H9 (cell line): ENCODE data around the gene KLK13. TPM values are rescaled to one million over a fixed set of nuclear protein-coding genes. Genes with fewer than 3 reads are reported as not detected.

ENCODE experiments used
- DNase-seq: peaks from one replicate; pipeline ENCODE4 v3.0.0-alpha.2; 2017
- H2AFZ ChIP-seq: one replicate; pipeline ENCODE4 v1.6.1; 2013; ENCODE audit warnings: mild to moderate bottlenecking, low read length, control low read depth, moderate library complexity
- H2AK5ac ChIP-seq: 2 replicates; pipeline ENCODE4 v1.6.1; 2013; ENCODE audit warnings: low read length, control low read depth, mixed read lengths; ENCODE audit not compliant: insufficient read length
- H2BK120ac ChIP-seq: one replicate; pipeline ENCODE4 v1.6.1; 2013; ENCODE audit warnings: low read depth, mild to moderate bottlenecking, low read length, control low read depth, inconsistent platforms; ENCODE audit not compliant: poor library complexity, severe bottlenecking
- H2BK12ac ChIP-seq: 2 replicates; pipeline ENCODE4 v1.6.1; 2013; ENCODE audit warnings: low read length, control low read depth, mixed read lengths, low read depth; ENCODE audit not compliant: insufficient read length
- H2BK15ac ChIP-seq: 2 replicates; pipeline ENCODE4 v1.6.1; 2013; ENCODE audit warnings: low read depth, low read length, control low read depth
- H2BK20ac ChIP-seq: one replicate; pipeline ENCODE4 v1.6.1; 2013; ENCODE audit warnings: low read depth, mild to moderate bottlenecking, low read length, control low read depth, inconsistent platforms; ENCODE audit not compliant: poor library complexity, severe bottlenecking
- H2BK5ac ChIP-seq: 2 replicates; pipeline ENCODE4 v1.6.1; 2013; ENCODE audit warnings: low read length, control low read depth, mixed read lengths; ENCODE audit not compliant: insufficient read length
- H3K14ac ChIP-seq: 2 replicates; pipeline ENCODE4 v1.6.1; 2013; ENCODE audit warnings: low read length, control low read depth; ENCODE audit not compliant: insufficient read depth
- H3K18ac ChIP-seq: 2 replicates; pipeline ENCODE4 v1.6.1; 2013; ENCODE audit warnings: low read depth, mild to moderate bottlenecking, mixed read lengths, low read length, control low read depth; ENCODE audit not compliant: insufficient read length
- H3K23ac ChIP-seq: 2 replicates; pipeline ENCODE4 v1.6.1; 2013; ENCODE audit warnings: low read length, control low read depth, mixed read lengths, low read depth; ENCODE audit not compliant: insufficient read length
- H3K23me2 ChIP-seq: 2 replicates; pipeline ENCODE4 v1.6.1; 2013; ENCODE audit warnings: low read depth, mild to moderate bottlenecking, mixed read lengths, low read length, control low read depth; ENCODE audit not compliant: insufficient read length, poor library complexity, severe bottlenecking
- H3K27ac ChIP-seq: 2 replicates; pipeline ENCODE4 v1.5.1; 2013; ENCODE audit warnings: low read length, control low read depth, mixed read lengths, low read depth; ENCODE audit not compliant: insufficient read length
- H3K27me3 ChIP-seq: 2 replicates; pipeline ENCODE4 v1.6.1; 2013; ENCODE audit warnings: low read length, control low read depth, inconsistent platforms; ENCODE audit not compliant: insufficient read depth
- H3K4ac ChIP-seq: 2 replicates; pipeline ENCODE4 v1.6.1; 2013; ENCODE audit warnings: low read depth, mild to moderate bottlenecking, control low read depth, inconsistent platforms, low read length, moderate library complexity
- H3K4me1 ChIP-seq: 2 replicates; pipeline ENCODE4 v1.6.1; 2013; ENCODE audit warnings: low read length, control low read depth, inconsistent platforms; ENCODE audit not compliant: insufficient read depth
- H3K4me2 ChIP-seq: 2 replicates; pipeline ENCODE4 v1.6.1; 2013; ENCODE audit warnings: low read length, control low read depth, mixed read lengths; ENCODE audit not compliant: insufficient read length, insufficient read depth
- H3K56ac ChIP-seq: 2 replicates; pipeline ENCODE4 v1.6.1; 2013; ENCODE audit warnings: low read depth, mild to moderate bottlenecking, mixed read lengths, low read length, control low read depth; ENCODE audit not compliant: insufficient read length
- H3K79me1 ChIP-seq: 2 replicates; pipeline ENCODE4 v1.6.1; 2013; ENCODE audit warnings: low read depth, mild to moderate bottlenecking, moderate library complexity, low read length, control low read depth, inconsistent platforms; ENCODE audit not compliant: insufficient read depth, poor library complexity, severe bottlenecking
- H3K79me2 ChIP-seq: 2 replicates; pipeline ENCODE4 v1.6.1; 2013; ENCODE audit warnings: low read length, control low read depth, inconsistent platforms; ENCODE audit not compliant: insufficient read depth
- H3K9ac ChIP-seq: 2 replicates; pipeline ENCODE4 v1.6.1; 2013; ENCODE audit warnings: low read length, control low read depth, mixed read lengths; ENCODE audit not compliant: insufficient read length; ENCODE audit errors: extremely low read depth
- H3K9me3 ChIP-seq: one replicate; pipeline ENCODE4 v1.6.1; 2013; ENCODE audit warnings: low read depth, low read length, inconsistent platforms; ENCODE audit not compliant: control insufficient read depth
- H3T11ph ChIP-seq: one replicate; pipeline ENCODE4 v1.6.1; 2013; ENCODE audit warnings: mild to moderate bottlenecking, low read length, control low read depth, inconsistent platforms
- H4K20me1 ChIP-seq: one replicate; pipeline ENCODE4 v1.6.1; 2013; ENCODE audit not compliant: control insufficient read depth, insufficient read length, insufficient read depth
- H4K5ac ChIP-seq: 2 replicates; pipeline ENCODE4 v1.6.1; 2013; ENCODE audit warnings: low read depth, mild to moderate bottlenecking, mixed read lengths, low read length, control low read depth; ENCODE audit not compliant: insufficient read length
- H4K8ac ChIP-seq: replicated peaks from 2 replicates; pipeline ENCODE4 v1.6.1; 2013; ENCODE audit warnings: low read length, control low read depth, mixed read lengths, low read depth; ENCODE audit not compliant: insufficient read length
- H4K91ac ChIP-seq: 2 replicates; pipeline ENCODE4 v1.6.1; 2013; ENCODE audit warnings: low read depth, mild to moderate bottlenecking, moderate library complexity, mixed read lengths, low read length, control low read depth; ENCODE audit not compliant: insufficient read length
- H3K27ac Mint-ChIP-seq, 3 experiments: 2 replicates in 2 of 3; 3 replicates in 1 of 3; pipeline ENCODE4 v1.8.0; 2020 to 2021; ENCODE audit warnings: mixed read lengths in 3 of 3, mild to moderate bottlenecking in 1 of 3, moderate library complexity in 1 of 3
- H3K27me3 Mint-ChIP-seq: 2 replicates; pipeline ENCODE4 v1.8.0; 2021; ENCODE audit warnings: low read depth, mild to moderate bottlenecking, moderate library complexity, mixed read lengths
- H3K36me3 Mint-ChIP-seq, 3 experiments: 2 replicates in 2 of 3; 3 replicates in 1 of 3; pipeline ENCODE4 v1.8.0; 2020 to 2021; ENCODE audit warnings: low read depth in 3 of 3, mixed read lengths in 3 of 3; ENCODE audit not compliant: insufficient read depth in 1 of 3
- H3K4me1 Mint-ChIP-seq, 2 experiments: 2 replicates each; pipeline ENCODE4 v1.8.0; 2020; ENCODE audit warnings: mixed read lengths in 2 of 2
- H3K4me3 Mint-ChIP-seq, 2 experiments: 2 replicates in 1 of 2; 3 replicates in 1 of 2; pipeline ENCODE4 v1.8.0; 2020 to 2021; ENCODE audit warnings: mild to moderate bottlenecking in 2 of 2, mixed read lengths in 2 of 2, moderate library complexity in 1 of 2
- H3K9me3 Mint-ChIP-seq, 2 experiments: 2 replicates in 1 of 2; 3 replicates in 1 of 2; pipeline ENCODE4 v1.8.0; 2020; ENCODE audit warnings: mild to moderate bottlenecking in 2 of 2, mixed read lengths in 2 of 2, moderate library complexity in 1 of 2
- WGBS: extraction: QIAGEN DNeasy Blood & Tissue Kit; methylation state at CpG from one replicate; pipeline ENCODE4 v1.1.7; 2013; ENCODE audit warnings: missing lambda C conversion rate, low lambda C conversion rate, mixed read lengths; ENCODE audit not compliant: insufficient read length; ENCODE audit errors: extremely low coverage; 5-methylcytosine and 5-hydroxymethylcytosine counted together
- total RNA-seq: library from RNA; stranded (reverse); gene quantifications from 2 replicates; pipeline ENCODE4 v1.2.1, GENCODE V29; 2021
- TF ChIP-seq, protein P1 (sequence below): fragments of 200-600 bp; sonication (generic); conservative IDR thresholded peaks from 3 replicates; pipeline ENCODE4 v1.8.0; 2021; ENCODE audit warnings: antibody characterized with exemption, mild to moderate bottlenecking

Gene KLK13
- total RNA-seq, 1 experiment from 2014 or later = 4.2 TPM

DNA sequence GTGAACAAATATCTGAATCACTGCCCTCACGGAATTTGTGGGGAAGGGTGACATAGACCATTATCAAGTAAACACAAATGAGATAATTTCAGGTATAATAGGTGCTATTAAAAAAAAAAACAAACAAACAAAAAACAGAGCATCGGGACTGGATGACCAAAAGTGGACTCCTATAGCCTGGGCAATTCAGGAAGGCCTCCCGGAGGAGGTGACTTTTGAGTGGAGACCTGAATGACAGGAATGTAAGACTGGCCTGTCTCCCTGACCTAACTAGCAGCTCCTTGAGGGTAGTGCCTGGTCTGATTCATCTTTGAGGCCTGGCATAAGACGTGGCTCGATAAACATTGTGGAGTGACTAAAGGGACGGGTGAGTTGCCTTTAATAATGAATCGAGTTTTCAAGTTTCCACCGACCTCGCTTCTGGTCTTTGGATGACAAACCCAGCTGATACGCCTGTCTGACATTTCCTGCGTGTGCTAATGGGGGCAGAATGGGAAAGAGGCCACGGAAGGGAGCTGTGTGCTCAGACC, 52.2 kb downstream of the KLK13 start:
- Histone ChIP-seq H4K91ac (no peak overlapping the region), H3K23me2 (peaks cover 11% of the 10 kb centered on the region), H2AFZ (no peak overlapping the region), H3K4ac (no peak overlapping the region), H2BK120ac (no peak overlapping the region), H3K4me1 (no peaks in the 10 kb centered on the region), H3K4me2 (no peak overlapping the region), H3K9me3 (no peaks in the 10 kb centered on the region), H2AK5ac (no peak overlapping the region), H3K18ac (no peak overlapping the region), H3K79me1 (no peaks in the 10 kb centered on the region), H3T11ph (no peak overlapping the region), H3K56ac (no peak overlapping the region), H3K9ac (no peak overlapping the region), H3K27me3 (no peaks in the 10 kb centered on the region; the same call in 1 of the 2 replicates), H2BK12ac (no peak overlapping the region), H3K14ac (no peak overlapping the region), H2BK5ac (no peak overlapping the region), H2BK20ac (no peak overlapping the region), H4K8ac (no peak overlapping the region), H4K20me1 (no peaks in the 10 kb centered on the region), H4K5ac (no peak overlapping the region), H2BK15ac (no peak overlapping the region), H3K27ac (no peak overlapping the region), H3K79me2 (no peaks in the 10 kb centered on the region), H3K23ac (no peak overlapping the region)
- Mint-ChIP-seq H3K9me3 (peaks cover 0 to 8% of the 10 kb centered on the region in 2 experiments; a peak in 2 of 5 replicates), H3K4me3 (no peak overlapping the region), H3K36me3 (no peaks in the 10 kb centered on the region; a peak in 1 of 7 replicates), H3K4me1 (peaks cover 4 to 11% of the 10 kb centered on the region in 2 experiments), H3K27ac (no peak overlapping the region), H3K27me3 (peaks cover 66% of the 10 kb centered on the region)
- TF ChIP-seq, protein P1, sequence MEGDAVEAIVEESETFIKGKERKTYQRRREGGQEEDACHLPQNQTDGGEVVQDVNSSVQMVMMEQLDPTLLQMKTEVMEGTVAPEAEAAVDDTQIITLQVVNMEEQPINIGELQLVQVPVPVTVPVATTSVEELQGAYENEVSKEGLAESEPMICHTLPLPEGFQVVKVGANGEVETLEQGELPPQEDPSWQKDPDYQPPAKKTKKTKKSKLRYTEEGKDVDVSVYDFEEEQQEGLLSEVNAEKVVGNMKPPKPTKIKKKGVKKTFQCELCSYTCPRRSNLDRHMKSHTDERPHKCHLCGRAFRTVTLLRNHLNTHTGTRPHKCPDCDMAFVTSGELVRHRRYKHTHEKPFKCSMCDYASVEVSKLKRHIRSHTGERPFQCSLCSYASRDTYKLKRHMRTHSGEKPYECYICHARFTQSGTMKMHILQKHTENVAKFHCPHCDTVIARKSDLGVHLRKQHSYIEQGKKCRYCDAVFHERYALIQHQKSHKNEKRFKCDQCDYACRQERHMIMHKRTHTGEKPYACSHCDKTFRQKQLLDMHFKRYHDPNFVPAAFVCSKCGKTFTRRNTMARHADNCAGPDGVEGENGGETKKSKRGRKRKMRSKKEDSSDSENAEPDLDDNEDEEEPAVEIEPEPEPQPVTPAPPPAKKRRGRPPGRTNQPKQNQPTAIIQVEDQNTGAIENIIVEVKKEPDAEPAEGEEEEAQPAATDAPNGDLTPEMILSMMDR = no peak
- no peak for DNase-seq
- WGBS = no CpG with 5 or more reads among the region's 12 CpGs
